ENCODE data around the gene EPM2A.

DNA sequence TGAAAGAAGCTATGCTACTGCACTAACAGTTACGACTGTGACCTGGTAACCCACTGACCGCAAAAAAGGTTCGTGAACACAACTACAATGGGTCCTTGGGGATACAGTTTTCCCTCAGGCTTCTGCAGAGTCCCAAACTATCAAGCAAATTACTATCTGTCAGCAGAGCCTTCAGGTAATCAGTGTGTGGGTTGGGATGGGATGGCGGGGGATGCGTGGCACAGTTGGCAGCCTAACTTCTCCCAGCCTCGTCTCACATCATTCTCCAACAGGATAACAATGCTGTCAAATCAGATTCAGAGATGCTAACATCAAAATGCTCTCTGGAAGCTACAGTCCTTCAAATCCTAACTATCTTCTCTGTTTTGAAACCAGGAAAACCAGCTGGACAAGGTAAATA is 102.3 kb downstream of the EPM2A start:
- TF ChIP-seq, protein P1, sequence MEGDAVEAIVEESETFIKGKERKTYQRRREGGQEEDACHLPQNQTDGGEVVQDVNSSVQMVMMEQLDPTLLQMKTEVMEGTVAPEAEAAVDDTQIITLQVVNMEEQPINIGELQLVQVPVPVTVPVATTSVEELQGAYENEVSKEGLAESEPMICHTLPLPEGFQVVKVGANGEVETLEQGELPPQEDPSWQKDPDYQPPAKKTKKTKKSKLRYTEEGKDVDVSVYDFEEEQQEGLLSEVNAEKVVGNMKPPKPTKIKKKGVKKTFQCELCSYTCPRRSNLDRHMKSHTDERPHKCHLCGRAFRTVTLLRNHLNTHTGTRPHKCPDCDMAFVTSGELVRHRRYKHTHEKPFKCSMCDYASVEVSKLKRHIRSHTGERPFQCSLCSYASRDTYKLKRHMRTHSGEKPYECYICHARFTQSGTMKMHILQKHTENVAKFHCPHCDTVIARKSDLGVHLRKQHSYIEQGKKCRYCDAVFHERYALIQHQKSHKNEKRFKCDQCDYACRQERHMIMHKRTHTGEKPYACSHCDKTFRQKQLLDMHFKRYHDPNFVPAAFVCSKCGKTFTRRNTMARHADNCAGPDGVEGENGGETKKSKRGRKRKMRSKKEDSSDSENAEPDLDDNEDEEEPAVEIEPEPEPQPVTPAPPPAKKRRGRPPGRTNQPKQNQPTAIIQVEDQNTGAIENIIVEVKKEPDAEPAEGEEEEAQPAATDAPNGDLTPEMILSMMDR (IDR thresholded peaks at IDR 0.05; ENCODE audit: low read depth, low read length, poor library complexity, severe bottlenecking) = no peak
- no peak for TF ChIP-seq EZH2phosphoT487 (IDR thresholded peaks at IDR 0.05; ENCODE audit: borderline replicate concordance, low read length)

All from DOHH2 (cell line).